ENCODE results near the gene CFAP46.

CFAP46 gene

DNA sequence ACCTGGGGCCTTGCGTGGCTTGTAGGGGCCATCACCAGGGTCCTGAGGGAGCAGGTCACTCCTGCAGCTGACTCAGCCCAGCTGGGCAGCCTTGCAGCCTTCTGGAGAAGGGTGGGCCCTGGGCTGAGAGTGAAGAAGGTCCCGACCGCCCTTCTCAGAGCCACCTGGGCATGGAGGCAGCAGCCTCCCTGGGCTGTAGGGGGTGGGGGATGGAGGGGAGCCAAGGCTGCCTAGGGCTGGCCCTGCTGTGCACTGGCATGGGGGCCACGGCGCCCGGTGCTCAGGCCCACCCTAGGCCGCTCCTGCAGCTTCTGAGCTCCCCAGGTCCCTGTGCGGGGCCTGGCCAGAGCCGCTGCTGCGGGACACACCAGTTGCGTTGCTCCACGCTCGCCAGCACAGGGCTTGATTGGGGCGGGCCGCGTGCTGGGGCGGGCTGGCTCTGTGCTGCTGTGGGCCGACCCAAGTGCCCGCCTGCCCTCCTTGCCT is 92.8 kb downstream of the CFAP46 start:
- Histone ChIP-seq H3K27me3 (replicated peaks in 2 of 5; ENCODE audit: control insufficient read depth in 4 of 5, insufficient read depth in 5 of 5, low read length in 4 of 5) (peaks cover 0 to 3% (median 0%) of the 10 kb centered on the region in 5 experiments), H3K27ac (ENCODE audit: insufficient read depth in 1 of 2, low read depth in 1 of 2, low read length in 2 of 2, poor library complexity in 1 of 2, severe bottlenecking in 2 of 2) (no peak overlapping the region), H3K36me3 (ENCODE audit: control insufficient read depth in 4 of 4, insufficient read depth in 4 of 4, low read length in 3 of 4) (no peaks in the 10 kb centered on the region), H3K4me1 (ENCODE audit: control extremely low read depth in 1 of 4, control insufficient read depth in 4 of 4, insufficient read depth in 4 of 4, low read length in 3 of 4) (peaks cover 0 to 16% (median 14%) of the 10 kb centered on the region in 4 experiments), H3K4me3 (ENCODE audit: control insufficient read depth in 1 of 7, extremely low read depth in 1 of 7, insufficient read depth in 4 of 7, low read depth in 2 of 7, low read length in 6 of 7) (no peak overlapping the region), H3K9me3 (ENCODE audit: control extremely low read depth in 1 of 5, control insufficient read depth in 4 of 5, insufficient read depth in 2 of 5, low read depth in 1 of 5, low read length in 4 of 5) (no peaks in the 10 kb centered on the region)
- WGBS (ENCODE audit: insufficient coverage) = 94% methylated on average over 18 of the region's 19 CpGs
- CTCF ChIA-PET = interaction anchor here (1.1 to 1.3 kb wide), 2 partner anchors 8 to 66 kb away, joined by 3 to 4 read pairs; no protein-coding TSS in a partner anchor
- POLR2A ChIA-PET = no interaction called here
- DNase-seq = no peak

GRCh38 chr10:132848951-132849545 is 93.3 kb downstream of the CFAP46 start:
- H3K4me3 ChIP-seq (ENCODE audit: control insufficient read depth in 1 of 7, extremely low read depth in 1 of 7, insufficient read depth in 4 of 7, low read depth in 2 of 7, low read length in 6 of 7) = peak overlapping the region in 2 of 7 experiments; percentile 68 to 75
- H3K27ac ChIP-seq (ENCODE audit: insufficient read depth in 1 of 2, low read depth in 1 of 2, low read length in 2 of 2, poor library complexity in 1 of 2, severe bottlenecking in 2 of 2) = no peak overlapping the region
- H3K9me3 ChIP-seq (ENCODE audit: control extremely low read depth in 1 of 5, control insufficient read depth in 4 of 5, insufficient read depth in 2 of 5, low read depth in 1 of 5, low read length in 4 of 5) = no peaks in the 10 kb centered on the region
- no peaks in the 10 kb centered on the region for H3K36me3 ChIP-seq (ENCODE audit: control insufficient read depth in 4 of 4, insufficient read depth in 4 of 4, low read length in 3 of 4)
- WGBS (ENCODE audit: insufficient coverage) = 91% methylated on average over 21 of the region's 21 CpGs
- peaks cover 0 to 3% (median 0%) of the 10 kb centered on the region in 5 experiments for H3K27me3 ChIP-seq (replicated peaks in 2 of 5; ENCODE audit: control insufficient read depth in 4 of 5, insufficient read depth in 5 of 5, low read length in 4 of 5)
- H3K4me1 ChIP-seq (ENCODE audit: control extremely low read depth in 1 of 4, control insufficient read depth in 4 of 4, insufficient read depth in 4 of 4, low read length in 3 of 4) = peaks cover 0 to 16% (median 14%) of the 10 kb centered on the region in 4 experiments
- no peak for DNase-seq
- CTCF ChIA-PET = interaction anchor here (1.1 to 1.3 kb wide), 2 partner anchors 8 to 66 kb away, joined by 3 to 4 read pairs; no protein-coding TSS in a partner anchor
- POLR2A ChIA-PET = no interaction called here

GRCh38 chr10:132848291-132848701 is 94.1 kb downstream of the CFAP46 start:
- peaks cover 0 to 16% (median 14%) of the 10 kb centered on the region in 4 experiments for H3K4me1 ChIP-seq (ENCODE audit: control extremely low read depth in 1 of 4, control insufficient read depth in 4 of 4, insufficient read depth in 4 of 4, low read length in 3 of 4)
- no peaks in the 10 kb centered on the region for H3K9me3 ChIP-seq (ENCODE audit: control extremely low read depth in 1 of 5, control insufficient read depth in 4 of 5, insufficient read depth in 2 of 5, low read depth in 1 of 5, low read length in 4 of 5)
- peaks cover 0 to 3% (median 0%) of the 10 kb centered on the region in 5 experiments for H3K27me3 ChIP-seq (replicated peaks in 2 of 5; ENCODE audit: control insufficient read depth in 4 of 5, insufficient read depth in 5 of 5, low read length in 4 of 5)
- POLR2A ChIA-PET = no interaction called here
- CTCF ChIA-PET = interaction anchor here (1.3 kb wide), 1 partner anchor 9 kb away, joined by 4 read pairs; no protein-coding TSS in a partner anchor
- peak overlapping the region; percentile 12 to 75 (median 50) for H3K4me3 ChIP-seq (ENCODE audit: control insufficient read depth in 1 of 7, extremely low read depth in 1 of 7, insufficient read depth in 4 of 7, low read depth in 2 of 7, low read length in 6 of 7)
- DNase-seq = peak; percentile 18 to 60 (median 37)
- WGBS (ENCODE audit: insufficient coverage) = 2% methylated on average over 6 of the region's 12 CpGs
- H3K36me3 ChIP-seq (ENCODE audit: control insufficient read depth in 4 of 4, insufficient read depth in 4 of 4, low read length in 3 of 4) = no peaks in the 10 kb centered on the region
- H3K27ac ChIP-seq (ENCODE audit: insufficient read depth in 1 of 2, low read depth in 1 of 2, low read length in 2 of 2, poor library complexity in 1 of 2, severe bottlenecking in 2 of 2) = no peak overlapping the region

GRCh38 chr10:132847856-132848255 is 94.5 kb downstream of the CFAP46 start:
- Histone ChIP-seq H3K9me3 (ENCODE audit: control extremely low read depth in 1 of 5, control insufficient read depth in 4 of 5, insufficient read depth in 2 of 5, low read depth in 1 of 5, low read length in 4 of 5) (peaks cover 0 to 4% (median 0%) of the 10 kb centered on the region in 5 experiments), H3K36me3 (ENCODE audit: control insufficient read depth in 4 of 4, insufficient read depth in 4 of 4, low read length in 3 of 4) (no peaks in the 10 kb centered on the region), H3K27ac (ENCODE audit: insufficient read depth in 1 of 2, low read depth in 1 of 2, low read length in 2 of 2, poor library complexity in 1 of 2, severe bottlenecking in 2 of 2) (no peak overlapping the region), H3K4me3 (ENCODE audit: control insufficient read depth in 1 of 7, extremely low read depth in 1 of 7, insufficient read depth in 4 of 7, low read depth in 2 of 7, low read length in 6 of 7) (peak overlapping the region in 6 of 7 experiments; percentile 12 to 75 (median 51)), H3K27me3 (replicated peaks in 2 of 5; ENCODE audit: control insufficient read depth in 4 of 5, insufficient read depth in 5 of 5, low read length in 4 of 5) (peaks cover 0 to 2% (median 0%) of the 10 kb centered on the region in 5 experiments), H3K4me1 (ENCODE audit: control extremely low read depth in 1 of 4, control insufficient read depth in 4 of 4, insufficient read depth in 4 of 4, low read length in 3 of 4) (peaks cover 0 to 16% (median 14%) of the 10 kb centered on the region in 4 experiments)
- CTCF ChIA-PET = no interaction called here
- DNase-seq = peak; percentile 22 to 74 (median 59)
- WGBS (ENCODE audit: insufficient coverage) = 31% methylated on average over 13 of the region's 17 CpGs
- POLR2A ChIA-PET = no interaction called here

GRCh38 chr10:132847416-132847777 is 95.0 kb downstream of the CFAP46 start:
- H3K27me3 ChIP-seq (replicated peaks in 2 of 5; ENCODE audit: control insufficient read depth in 4 of 5, insufficient read depth in 5 of 5, low read length in 4 of 5) = peaks cover 0 to under 1% (median 0%) of the 10 kb centered on the region in 5 experiments
- ChIA-PET CTCF (no interaction called here), POLR2A (no interaction called here)
- H3K36me3 ChIP-seq (ENCODE audit: control insufficient read depth in 4 of 4, insufficient read depth in 4 of 4, low read length in 3 of 4) = no peaks in the 10 kb centered on the region
- H3K4me1 ChIP-seq (ENCODE audit: control extremely low read depth in 1 of 4, control insufficient read depth in 4 of 4, insufficient read depth in 4 of 4, low read length in 3 of 4) = peaks cover 0 to 16% (median 14%) of the 10 kb centered on the region in 4 experiments
- DNase-seq = no peak
- no peak overlapping the region for H3K27ac ChIP-seq (ENCODE audit: insufficient read depth in 1 of 2, low read depth in 1 of 2, low read length in 2 of 2, poor library complexity in 1 of 2, severe bottlenecking in 2 of 2)
- peak overlapping the region in 1 of 7 experiments; percentile 54 for H3K4me3 ChIP-seq (ENCODE audit: control insufficient read depth in 1 of 7, extremely low read depth in 1 of 7, insufficient read depth in 4 of 7, low read depth in 2 of 7, low read length in 6 of 7)
- H3K9me3 ChIP-seq (ENCODE audit: control extremely low read depth in 1 of 5, control insufficient read depth in 4 of 5, insufficient read depth in 2 of 5, low read depth in 1 of 5, low read length in 4 of 5) = peaks cover 0 to 8% (median 4%) of the 10 kb centered on the region in 5 experiments
- 96% methylated on average over 10 of the region's 10 CpGs for WGBS (ENCODE audit: insufficient coverage)

- no peak overlapping the region for H3K27ac ChIP-seq (ENCODE audit: insufficient read depth in 1 of 2, low read depth in 1 of 2, low read length in 2 of 2, poor library complexity in 1 of 2, severe bottlenecking in 2 of 2)
- peaks cover 2 to 13% (median 9%) of the 10 kb centered on the region in 5 experiments for H3K9me3 ChIP-seq (ENCODE audit: control extremely low read depth in 1 of 5, control insufficient read depth in 4 of 5, insufficient read depth in 2 of 5, low read depth in 1 of 5, low read length in 4 of 5)
- H3K4me1 ChIP-seq (ENCODE audit: control extremely low read depth in 1 of 4, control insufficient read depth in 4 of 4, insufficient read depth in 4 of 4, low read length in 3 of 4) = peaks cover 0 to 16% (median 14%) of the 10 kb centered on the region in 4 experiments
- H3K36me3 ChIP-seq (ENCODE audit: control insufficient read depth in 4 of 4, insufficient read depth in 4 of 4, low read length in 3 of 4) = no peaks in the 10 kb centered on the region
- ChIA-PET POLR2A (no interaction called here), CTCF (no interaction called here)
- 98% methylated on average over 22 of the region's 27 CpGs for WGBS (ENCODE audit: insufficient coverage)
- DNase-seq = no peak
- peaks cover 0 to 6% (median 0%) of the 10 kb centered on the region in 5 experiments for H3K27me3 ChIP-seq (replicated peaks in 2 of 5; ENCODE audit: control insufficient read depth in 4 of 5, insufficient read depth in 5 of 5, low read length in 4 of 5)
- no peak overlapping the region for H3K4me3 ChIP-seq (ENCODE audit: control insufficient read depth in 1 of 7, extremely low read depth in 1 of 7, insufficient read depth in 4 of 7, low read depth in 2 of 7, low read length in 6 of 7)
Measured at GRCh38 chr10:132846631-132847415, 95.5 kb downstream of the CFAP46 start.

Data from common myeloid progenitor, CD34-positive (primary cell).